Fibroblast of skin of scalp (primary cell): ENCODE results near the gene SIM2.

ENCODE experiments used
- DNase-seq: peaks from one replicate; pipeline ENCODE4 v3.0.0-alpha.2; 2013

SIM2 gene

DNA sequence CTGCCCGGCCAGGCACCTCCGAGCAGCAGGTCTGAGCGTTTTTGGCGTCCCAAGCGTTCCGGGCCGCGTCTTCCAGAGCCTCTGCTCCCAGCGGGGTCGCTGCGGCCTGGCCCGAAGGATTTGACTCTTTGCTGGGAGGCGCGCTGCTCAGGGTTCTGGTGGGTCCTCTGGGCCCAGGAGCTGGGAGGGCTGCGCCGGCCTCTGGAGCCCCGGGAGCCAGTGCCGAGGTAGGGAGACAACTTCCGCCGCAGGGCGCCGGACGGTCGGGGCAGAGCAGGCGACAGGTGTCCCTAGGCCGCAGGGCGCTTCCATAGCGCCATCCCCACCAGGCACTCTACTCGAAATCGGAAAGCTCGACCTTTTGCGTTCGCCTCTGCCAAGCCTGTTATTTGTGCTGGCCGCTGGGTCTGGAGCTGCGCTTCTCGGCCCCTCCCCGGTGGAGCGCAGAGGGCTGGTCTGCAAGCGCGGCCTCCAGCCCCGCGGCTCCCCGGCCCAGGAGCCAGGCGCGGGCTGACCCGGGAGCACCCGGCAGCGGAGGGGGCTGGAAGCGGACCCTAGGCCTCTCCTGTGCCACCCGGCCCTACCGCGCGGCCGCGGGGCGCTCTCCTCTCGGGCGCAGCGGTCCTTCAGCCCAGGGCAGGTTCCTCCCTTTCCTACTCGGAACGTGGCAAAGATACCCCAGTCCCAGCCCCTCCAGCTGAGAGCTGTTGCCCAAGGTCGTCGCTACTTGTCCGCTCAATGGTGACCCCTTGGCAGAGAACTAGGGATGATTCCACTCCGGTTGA, 2.2 kb downstream of the SIM2 start:
- no peak for DNase-seq

- DNase-seq: peak; percentile 28
These were observed 3.1 kb downstream of the SIM2 start for GRCh38 chr21:36701756-36702621.

DNA sequence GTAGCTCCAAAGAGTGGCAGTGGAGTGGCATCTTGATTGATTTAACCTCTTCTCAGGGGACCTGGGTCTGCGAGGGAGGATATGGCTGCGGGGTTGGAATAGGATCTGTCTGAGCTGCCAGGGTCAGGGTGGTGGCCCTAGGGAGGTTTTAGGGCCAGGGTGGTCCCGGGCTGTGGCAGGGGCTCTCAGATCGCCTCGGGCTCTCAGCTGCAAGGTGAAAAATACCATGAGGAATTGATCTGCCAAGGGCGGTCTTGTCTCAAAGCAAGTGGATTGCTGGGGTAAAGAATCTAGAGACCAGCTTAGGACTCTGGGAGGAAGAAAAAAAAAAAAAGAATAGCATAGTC, 3.7 kb downstream of the SIM2 start:
- no peak for DNase-seq

DNA sequence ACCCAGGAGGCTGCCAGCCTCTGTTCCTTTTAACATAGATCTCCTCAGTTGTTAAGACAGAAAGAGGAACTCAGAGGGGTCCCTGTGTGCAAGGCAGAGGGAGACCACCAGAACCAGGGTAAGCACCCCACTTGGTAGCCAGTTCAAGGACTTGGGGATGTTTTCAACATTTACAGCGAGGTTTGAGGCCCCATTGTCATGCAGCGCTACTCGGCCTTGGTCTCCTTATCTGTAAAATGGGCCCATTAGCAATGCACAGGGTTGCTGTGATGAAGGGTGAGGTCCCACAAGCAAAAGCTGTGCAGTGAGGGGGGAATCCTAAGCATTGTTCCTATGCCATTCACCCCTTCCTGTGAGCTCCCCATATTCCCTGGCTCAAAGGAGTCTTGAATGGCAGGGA, 4.2 kb downstream of the SIM2 start:
- no peak for DNase-seq

DNA sequence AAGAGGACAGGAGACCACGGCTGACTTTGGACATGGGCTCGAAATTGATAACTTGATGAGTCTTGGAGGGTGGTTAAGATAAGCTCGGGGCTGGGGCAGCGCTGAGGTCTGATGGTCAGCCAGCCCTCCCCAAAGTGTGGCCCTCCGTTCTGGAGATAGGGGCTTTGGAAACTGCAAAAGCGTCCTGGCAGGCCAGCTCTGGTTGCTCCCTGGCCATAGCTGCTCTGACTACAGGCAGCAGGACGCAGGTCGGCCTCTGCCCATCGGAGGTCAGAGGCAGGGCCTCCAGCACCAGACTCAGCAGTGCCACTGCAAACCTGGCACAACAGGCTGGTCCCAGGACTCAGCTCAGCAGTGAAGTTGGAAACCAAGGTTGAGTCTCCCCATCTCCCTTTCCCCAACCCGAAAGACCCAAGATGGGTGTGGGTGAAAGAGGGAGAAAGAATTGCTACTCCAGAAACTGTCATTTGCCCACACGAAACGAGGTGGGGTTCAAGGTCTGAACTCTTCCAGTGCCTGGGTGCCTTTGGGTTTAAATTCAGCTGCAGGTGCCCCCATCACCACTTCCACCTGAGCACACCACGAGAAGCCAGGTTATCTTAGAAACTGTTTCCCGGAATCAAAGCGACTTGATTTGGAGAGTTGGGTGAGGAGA, 4.8 kb downstream of the SIM2 start:
- DNase-seq: no peak

DNA sequence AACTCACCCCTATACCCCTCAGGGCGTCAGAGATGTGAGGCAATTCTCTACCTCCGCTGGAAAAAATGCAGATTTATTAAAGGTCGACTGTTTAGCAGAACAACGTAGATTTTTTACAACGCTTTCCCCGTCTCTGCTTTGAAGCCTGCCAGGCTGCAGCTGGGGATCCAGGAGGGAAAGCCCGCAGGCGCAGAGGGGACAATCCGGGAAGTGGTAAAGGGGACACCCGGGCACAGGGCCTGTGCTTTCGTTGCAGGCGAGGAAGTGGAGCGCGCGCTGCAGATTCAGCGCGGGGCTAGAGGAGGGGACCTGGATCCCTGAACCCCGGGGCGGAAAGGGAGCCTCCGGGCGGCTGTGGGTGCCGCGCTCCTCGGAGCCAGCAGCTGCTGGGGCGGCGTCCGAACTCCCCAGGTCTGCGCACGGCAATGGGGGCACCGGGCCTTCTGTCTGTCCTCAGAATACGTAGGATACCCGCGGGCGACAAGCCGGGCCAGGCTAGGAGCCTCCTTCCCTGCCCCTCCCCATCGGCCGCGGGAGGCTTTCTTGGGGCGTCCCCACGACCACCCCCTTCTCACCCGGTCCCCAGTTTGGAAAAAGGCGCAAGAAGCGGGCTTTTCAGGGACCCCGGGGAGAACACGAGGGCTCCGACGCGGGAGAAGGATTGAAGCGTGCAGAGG, 5.5 kb downstream of the SIM2 start:
- no peak for DNase-seq

- no peak for DNase-seq
These were observed 6.2 kb downstream of the SIM2 start for GRCh38 chr21:36704958-36705678.

DNA sequence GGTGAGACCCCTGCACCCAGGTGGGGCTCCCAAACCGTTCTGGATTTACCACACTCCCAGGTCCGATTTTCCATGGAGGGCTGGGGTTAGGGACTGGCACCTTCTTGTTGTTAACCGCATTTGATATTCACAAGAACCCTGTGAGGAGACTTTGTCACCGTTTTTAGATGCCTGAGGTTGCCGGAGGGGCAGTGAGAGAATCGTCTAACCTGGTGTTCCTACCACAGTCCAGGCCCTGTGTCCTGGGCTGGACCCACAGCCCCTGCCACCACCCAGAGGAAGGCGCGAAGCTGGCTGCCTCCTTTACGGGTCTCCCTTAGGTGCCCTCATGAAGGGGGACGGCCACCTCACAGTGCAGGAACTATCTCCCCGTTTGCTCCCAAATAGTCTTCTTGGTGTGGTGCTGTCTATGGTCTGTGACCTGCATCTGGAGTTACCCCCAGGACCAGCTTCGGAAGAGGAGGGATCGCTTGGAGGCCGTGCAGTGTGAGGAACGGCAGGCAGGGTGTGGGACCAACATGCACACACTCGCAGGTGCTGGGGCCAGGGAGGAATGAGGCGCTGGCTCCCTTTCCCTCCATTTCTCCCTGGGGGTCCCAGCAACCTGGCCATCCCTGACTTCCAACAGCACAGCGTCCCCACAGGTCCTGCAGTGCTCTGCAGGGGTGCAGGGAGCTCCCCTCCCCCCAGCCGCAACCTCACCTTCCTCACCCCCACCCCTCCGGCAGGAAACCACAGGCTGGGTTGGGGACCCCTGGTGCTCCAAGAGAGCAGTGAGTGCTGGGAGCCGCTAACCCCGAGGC, 7.0 kb downstream of the SIM2 start:
- DNase-seq: no peak

- DNase-seq: no peak
These were observed 7.6 kb downstream of the SIM2 start for GRCh38 chr21:36706482-36706852.

DNA sequence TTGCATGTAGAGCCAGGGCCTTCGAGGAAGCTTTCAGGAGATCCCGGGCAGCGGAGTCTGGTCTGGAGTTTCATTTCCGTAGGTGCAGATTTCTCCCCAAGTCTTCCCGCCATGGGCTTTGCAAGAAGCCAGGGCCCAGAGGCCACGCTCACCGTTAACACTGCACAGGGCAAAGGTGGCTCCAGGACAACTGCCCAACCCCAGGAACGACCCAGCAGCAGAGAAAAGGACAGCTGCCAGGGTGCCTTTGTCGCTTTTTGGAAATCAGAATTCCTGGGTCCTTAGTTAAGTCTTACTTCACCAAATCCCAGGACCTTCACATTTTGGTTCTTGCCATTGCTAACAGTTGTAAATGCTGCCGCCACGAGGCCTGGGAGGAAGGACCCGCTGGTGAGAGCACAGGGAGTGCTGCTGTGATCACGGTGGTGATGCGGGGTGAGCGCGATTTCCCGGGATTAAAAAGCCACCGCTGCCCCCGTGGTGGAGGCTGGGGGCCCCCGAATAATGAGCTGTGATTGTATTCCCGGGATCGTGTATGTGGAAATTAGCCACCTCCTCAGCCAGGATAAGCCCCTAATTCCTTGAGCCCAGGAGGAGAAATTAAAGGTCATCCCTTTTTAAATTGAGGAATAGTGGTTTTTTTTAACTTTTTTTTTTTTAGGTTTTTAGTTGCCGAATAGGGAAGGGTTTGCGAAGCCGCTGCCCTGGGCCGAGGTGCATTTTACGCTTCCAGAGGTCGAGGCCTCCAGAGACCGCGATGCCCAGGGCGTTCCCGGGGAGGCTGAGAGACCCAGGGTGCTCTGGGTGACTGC, 8.2 kb downstream of the SIM2 start:
- DNase-seq: peak; percentile 36

GRCh38 chr21:36707763-36708285, 8.9 kb downstream of the SIM2 start:
- no peak for DNase-seq

GRCh38 chr21:36708286-36709029, 9.5 kb downstream of the SIM2 start:
- no peak for DNase-seq

- no peak for DNase-seq
These were observed 10.3 kb downstream of the SIM2 start for GRCh38 chr21:36709030-36709867.

DNA sequence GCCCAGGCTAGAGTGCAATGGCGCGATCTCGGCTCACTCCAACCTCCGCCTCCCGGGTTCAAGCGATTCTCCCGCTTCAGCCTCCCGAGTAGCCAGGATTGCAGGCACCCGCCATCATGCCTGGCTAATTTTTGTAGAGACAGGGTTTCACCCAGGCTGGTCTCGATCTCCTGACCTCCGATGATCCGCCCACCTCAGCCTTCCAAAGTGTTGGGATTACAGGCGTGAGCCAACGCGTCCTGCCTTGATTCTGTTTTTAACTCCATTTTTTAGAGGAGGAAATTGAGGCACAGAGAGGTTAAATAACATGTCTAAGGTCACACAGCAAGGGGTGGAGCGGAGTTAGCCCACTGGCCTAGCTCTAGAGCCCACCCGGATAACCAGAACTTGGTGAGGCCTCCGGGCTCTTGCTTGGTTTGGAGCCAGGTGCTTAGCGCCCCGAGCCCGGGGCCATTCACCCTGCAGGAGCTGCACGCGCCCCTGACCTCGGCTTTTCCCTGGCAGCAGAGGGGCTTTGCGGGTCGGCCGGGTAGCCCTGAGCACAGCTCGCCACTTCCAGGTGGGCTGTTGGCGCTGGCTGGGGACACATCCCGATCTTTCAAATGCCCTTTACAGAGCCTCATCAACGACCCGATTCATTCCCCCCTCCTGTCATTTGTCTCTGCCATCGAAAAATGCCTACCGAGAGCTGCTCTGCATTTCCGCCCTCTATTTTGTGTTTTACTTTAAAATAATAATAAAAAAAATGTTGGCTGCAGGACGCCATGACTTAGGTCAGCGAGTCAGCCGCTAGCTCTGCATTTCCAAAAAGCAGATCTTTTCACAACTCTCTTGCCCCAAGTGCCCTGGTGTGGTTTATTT, 11.2 kb downstream of the SIM2 start:
- DNase-seq: no peak

GRCh38 chr21:36710729-36711048, 11.8 kb downstream of the SIM2 start:
- DNase-seq: no peak

- DNase-seq: no peak
These were observed 14.8 kb downstream of the SIM2 start for GRCh38 chr21:36713746-36714145.

- DNase-seq: no peak
These were observed 17.5 kb downstream of the SIM2 start for GRCh38 chr21:36716387-36716786.

DNA sequence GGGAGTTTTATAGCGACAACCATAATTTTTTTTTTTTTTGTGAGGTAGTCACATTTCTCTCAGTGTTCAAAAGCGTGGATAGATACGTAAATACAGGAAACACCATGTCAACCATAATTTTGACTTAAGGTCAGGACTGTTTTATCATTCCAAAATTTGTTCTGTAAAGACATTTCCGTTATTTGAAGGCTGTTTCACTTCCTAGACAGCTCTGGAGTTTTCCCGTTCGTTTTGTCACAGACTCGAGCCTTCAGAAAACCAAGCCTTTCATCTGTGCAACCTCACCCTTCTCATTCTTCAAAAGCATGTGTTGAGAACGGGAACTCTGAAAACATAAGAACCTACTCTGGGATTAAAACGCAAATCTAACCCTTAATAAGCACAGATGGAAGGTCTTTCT, 17.9 kb downstream of the SIM2 start:
- DNase-seq: no peak
